Posterior cingulate gyrus (tissue), 11 donors: ENCODE data around the gene PDIA3.
A peak's percentile ranks its signal among the peaks of the same experiment; 100 is the strongest.
"Not testable (repeated sequence)": the region's sequence is repeated elsewhere in the genome, so short reads cannot be mapped to it uniquely, and the experiment has no call there.

Source experiments
- DNase-seq, 10 donors: peaks; one replicate each; pipeline versions ENCODE4 v3.0.0 to v3.0.0-alpha.2; 2020 to 2021; ENCODE audit warnings: mixed read lengths in 3 of 10
- intact Hi-C: fragments of 100-400 bp; cut with DNase I; formaldehyde crosslinking; loops from one replicate; pipeline ENCODE4 v1.15.1; 2023

Gene PDIA3

DNA sequence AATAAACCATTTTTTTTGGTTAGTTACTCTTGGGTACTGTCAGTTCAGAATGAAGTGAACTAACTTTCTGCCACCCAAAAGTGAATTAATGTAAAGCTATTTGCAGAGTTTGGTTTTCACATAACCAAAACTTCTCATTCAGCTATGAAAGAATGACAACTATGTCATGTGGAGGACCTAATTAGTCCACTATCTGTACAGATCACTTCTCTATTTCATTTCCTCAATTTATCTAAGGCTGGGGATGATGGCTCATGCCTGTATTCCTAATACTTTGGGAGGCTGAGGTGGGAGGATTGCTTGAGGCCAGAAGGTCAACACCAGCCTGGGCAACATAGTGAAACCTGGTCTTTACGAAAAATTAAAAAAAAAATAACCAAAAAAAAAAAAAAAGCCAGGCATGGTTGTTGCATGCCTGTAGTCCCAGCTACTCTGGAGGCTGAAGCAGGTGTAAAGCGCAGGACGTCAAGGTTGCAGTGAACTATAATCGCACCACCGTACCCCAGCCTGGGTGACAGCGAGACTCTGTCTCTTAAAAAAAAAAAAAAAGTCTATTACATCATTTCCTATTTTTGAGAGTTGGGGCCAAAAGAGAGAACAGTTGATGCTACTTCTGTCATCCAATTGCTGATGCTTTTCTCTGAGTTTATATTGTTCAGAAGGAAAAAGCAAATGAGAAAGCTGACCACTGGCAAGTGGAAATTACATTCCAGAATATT, 62.9 kb downstream of the PDIA3 start:
- intact Hi-C loops = no loop called here
- DNase-seq = peak in 1 of 10 donors; percentile 11

DNA sequence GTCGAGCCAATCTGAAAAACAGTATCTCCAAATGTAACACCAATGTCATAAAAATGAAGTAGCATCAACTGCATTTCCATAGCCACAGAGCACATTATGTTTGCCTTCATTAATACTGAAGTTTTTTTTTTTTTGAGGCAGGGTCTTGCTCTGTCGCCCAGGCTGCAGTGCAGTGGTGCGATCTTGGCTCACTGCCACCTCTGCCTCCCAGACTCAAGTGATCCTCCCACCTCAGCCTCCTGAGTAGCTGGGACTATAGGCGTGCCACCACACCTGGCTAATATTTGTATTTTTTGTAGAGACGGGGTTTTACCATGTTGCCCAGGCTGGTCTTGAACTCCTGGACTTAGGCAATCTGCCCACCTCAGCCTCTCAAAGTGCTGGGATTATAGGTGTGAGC, 68.8 kb downstream of the PDIA3 start:
- DNase-seq = peak in 2 of 10 donors; percentile 51 to 55
- intact Hi-C loops = not testable (repeated sequence)

DNA sequence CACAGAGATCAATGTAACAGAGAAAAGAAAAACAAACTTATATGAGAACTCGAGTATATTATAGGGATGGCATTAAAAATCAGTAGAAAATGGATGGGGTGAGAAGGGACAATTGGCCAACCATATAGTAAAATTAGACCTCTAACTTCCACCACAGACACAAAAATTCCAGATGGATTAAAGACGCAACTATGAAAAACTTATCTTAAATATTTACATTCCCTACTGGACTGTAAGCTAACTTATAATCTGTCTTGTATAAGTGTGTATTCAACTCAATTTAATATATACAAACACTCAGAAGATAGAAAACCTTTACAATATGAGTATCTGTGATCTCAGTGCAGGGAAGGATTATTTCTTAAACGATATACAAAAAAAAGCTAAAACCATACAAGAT, 75.3 kb downstream of the PDIA3 start:
- no peak for DNase-seq
- intact Hi-C loops = no loop called here
